GM19238 (cell line): ENCODE data around the gene C16orf89.

Source experiments
- DNase-seq: peaks from one replicate; pipeline ENCODE4 v3.0.0; 2011; ENCODE audit warnings: low spot score; ENCODE audit not compliant: insufficient read length

The C16orf89 gene

DNA sequence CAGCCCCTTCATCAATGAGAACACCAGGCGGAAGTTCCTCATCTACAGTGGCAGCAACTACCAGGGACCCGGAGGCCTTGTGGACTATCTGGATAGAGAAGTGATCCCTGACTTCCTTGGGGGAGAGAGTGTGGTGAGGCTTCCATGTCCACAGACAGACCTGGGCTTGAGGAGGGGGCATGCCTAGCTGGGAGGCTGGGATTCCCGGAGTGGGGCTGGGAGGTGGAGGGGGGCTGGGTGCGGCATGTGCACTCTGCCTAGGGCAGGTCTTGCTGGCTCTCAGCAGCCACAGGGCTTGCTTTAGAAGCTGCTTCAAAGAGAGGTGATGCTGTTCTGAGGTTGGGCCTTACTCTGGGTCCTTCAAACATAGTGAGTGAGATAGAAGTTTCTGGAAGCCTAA is 59.8 kb downstream of the C16orf89 start:
- DNase-seq: no peak

DNA sequence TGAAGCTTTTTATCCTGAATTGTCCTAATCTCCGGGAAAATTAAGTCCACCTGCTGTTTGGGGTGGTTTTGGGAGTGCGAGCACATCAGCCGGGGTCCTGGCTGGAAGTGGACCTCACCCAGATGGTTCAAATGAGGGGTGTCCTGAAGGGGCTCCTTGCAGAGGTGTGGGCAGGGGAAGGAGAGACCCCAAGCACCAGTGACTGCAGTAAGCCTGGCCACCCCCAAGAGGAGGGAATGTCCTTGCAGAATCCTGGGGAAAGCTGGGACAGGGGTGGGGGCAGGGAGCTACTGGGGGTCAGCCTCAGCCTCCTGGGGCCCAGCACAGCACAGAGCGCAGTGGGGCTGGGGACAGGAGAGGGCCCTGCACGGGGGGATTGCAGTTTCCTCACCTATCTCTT is 61.4 kb downstream of the C16orf89 start:
- DNase-seq: no peak

GRCh38 chr16:5003828-5004227 is 61.9 kb downstream of the C16orf89 start:
- DNase-seq: no peak

GRCh38 chr16:5003211-5003610 is 62.5 kb downstream of the C16orf89 start:
- DNase-seq: no peak

- no peak for DNase-seq
These were observed 63.0 kb downstream of the C16orf89 start for GRCh38 chr16:5002699-5003143.

DNA sequence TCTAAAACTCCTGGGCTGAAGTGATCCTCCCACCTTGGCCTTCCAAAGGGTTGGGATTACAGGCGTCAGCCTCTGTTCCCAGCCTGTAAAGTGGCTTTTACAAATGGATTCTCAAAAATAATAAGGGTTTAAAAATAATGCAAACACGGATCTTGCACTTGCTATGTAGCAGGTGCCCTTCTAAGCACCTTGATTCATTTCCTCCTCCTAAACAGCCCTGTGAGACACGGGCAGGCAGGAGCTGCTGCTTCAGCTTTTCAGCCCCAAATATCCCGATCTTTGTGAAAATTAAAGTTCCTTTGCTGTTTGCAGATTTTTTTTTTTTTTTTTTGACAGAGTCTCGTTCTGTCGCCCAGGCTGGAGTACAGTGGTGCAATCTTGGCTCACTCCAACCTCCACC is 63.8 kb downstream of the C16orf89 start:
- DNase-seq: no peak

GRCh38 chr16:5001571-5001970 is 64.2 kb downstream of the C16orf89 start:
- no peak for DNase-seq

GRCh38 chr16:5000573-5001001 is 65.2 kb downstream of the C16orf89 start:
- DNase-seq: no peak

GRCh38 chr16:4994719-4995434 is 70.9 kb downstream of the C16orf89 start:
- no peak for DNase-seq
